GM19395 (cell line): Measurements from ENCODE around the gene ATN1.
"Not testable (repeated sequence)": the region's sequence is repeated elsewhere in the genome, so short reads cannot be mapped to it uniquely, and the experiment has no call there.

Experiments used
- ATAC-seq: cut with Tn5 transposase; IDR thresholded peaks from one replicate; pipeline ENCODE4 v1.9.1; 2021; ENCODE audit warnings: mild to moderate bottlenecking, moderate library complexity; ENCODE audit not compliant: unreplicated experiment

ATN1 gene

GRCh38 chr12:6902448-6902847 lies 25.3 kb upstream of the ATN1 start:
- no peak for ATAC-seq

- ATAC-seq, result no peak
These were observed 24.0 kb upstream of the ATN1 start for GRCh38 chr12:6903722-6904121.

- ATAC-seq, result peak; percentile 96
These were observed 23.2 kb upstream of the ATN1 start, which contains the start of gene LRRC23 for GRCh38 chr12:6904280-6905276. TSS of gene LRRC23 (plus strand) at chr12:6904822. CDS start at chr12:6905634, 812 bp downstream.

GRCh38 chr12:6905414-6906040 lies 22.2 kb upstream of the ATN1 start:
- ATAC-seq, result no peak

- not testable (repeated sequence) for ATAC-seq
These were observed 19.6 kb upstream of the ATN1 start for GRCh38 chr12:6908141-6908540.

GRCh38 chr12:6909421-6910145 lies 18.2 kb upstream of the ATN1 start:
- no peak for ATAC-seq

- no peak for ATAC-seq
These were observed 15.4 kb upstream of the ATN1 start for GRCh38 chr12:6912164-6912935.

- peak; percentile 73 for ATAC-seq
These were observed 13.4 kb upstream of the ATN1 start, which contains the start of gene ENO2 for GRCh38 chr12:6914246-6914946. TSS of gene ENO2 (plus strand) at chr12:6914580. CDS start at chr12:6915833, 1,253 bp downstream.

- no peak for ATAC-seq
These were observed 12.6 kb upstream of the ATN1 start for GRCh38 chr12:6914947-6915788.

- ATAC-seq, result no peak
These were observed 11.9 kb upstream of the ATN1 start for GRCh38 chr12:6915789-6916285.

- no peak for ATAC-seq
These were observed 11.1 kb upstream of the ATN1 start for GRCh38 chr12:6916426-6917200.

- no peak for ATAC-seq
These were observed 10.1 kb upstream of the ATN1 start for GRCh38 chr12:6917491-6918231.

- no peak for ATAC-seq
These were observed 8.2 kb upstream of the ATN1 start for GRCh38 chr12:6919588-6919987.

GRCh38 chr12:6921539-6921938 lies 6.2 kb upstream of the ATN1 start:
- no peak for ATAC-seq

GRCh38 chr12:6921996-6922946 lies 5.5 kb upstream of the ATN1 start:
- peak; percentile 55 for ATAC-seq
